HepG2 (cell line): Measurements from ENCODE around the gene HTRA2. TPM values are rescaled to one million over a fixed set of nuclear protein-coding genes. Genes with fewer than 3 reads are reported as not detected.

Source experiments
- AHR ChIP-seq: IDR thresholded peaks from 2 replicates; pipeline ENCODE4 v1.6.1; 2018; ENCODE audit warnings: missing genetic modification reagents, missing compliant biosample characterization
- DMTF1 ChIP-seq: sonication (generic); formaldehyde crosslinking; IDR thresholded peaks from 2 replicates; pipeline ENCODE4 v1.4.0; 2020; ENCODE audit warnings: mild to moderate bottlenecking, missing genetic modification reagents
- ESRRA ChIP-seq: sonication (generic); formaldehyde crosslinking; IDR thresholded peaks from 2 replicates; pipeline ENCODE4 v1.5.1; 2020; ENCODE audit warnings: mild to moderate bottlenecking, low read depth, missing genetic modification reagents
- HMGXB4 ChIP-seq, 2 experiments: sonication (generic) in 1 of 2; formaldehyde crosslinking in 1 of 2; IDR thresholded peaks; 2 replicates each; pipeline versions ENCODE4 v1.4.0 to v1.6.1; 2018 to 2020; ENCODE audit warnings: missing genetic modification reagents in 2 of 2, borderline replicate concordance in 1 of 2, low read depth in 1 of 2, mild to moderate bottlenecking in 1 of 2, missing biosample characterization in 1 of 2
- HOXA3 ChIP-seq: sonication (generic); formaldehyde crosslinking; IDR thresholded peaks from 2 replicates; pipeline ENCODE4 v1.5.0; 2020; ENCODE audit warnings: missing genetic modification reagents
- MAZ ChIP-seq, 2 experiments: sonication (generic) in 1 of 2; formaldehyde crosslinking in 1 of 2; IDR thresholded peaks; 2 replicates each; pipeline versions ENCODE4 v1.5.0 to v1.6.1; 2012 to 2020; ENCODE audit warnings: low read depth in 2 of 2, mild to moderate bottlenecking in 2 of 2, borderline replicate concordance in 1 of 2, improper control_type of control experiment in 1 of 2, low read length in 1 of 2, missing genetic modification reagents in 1 of 2, moderate library complexity in 1 of 2
- MYC ChIP-seq: sonication (generic); formaldehyde crosslinking; IDR thresholded peaks from 2 replicates; pipeline ENCODE4 v1.9.0; 2021; ENCODE audit warnings: missing genetic modification reagents, borderline replicate concordance
- NCOA2 ChIP-seq: sonication (generic); formaldehyde crosslinking; IDR thresholded peaks from 2 replicates; pipeline ENCODE4 v1.8.0; 2022; ENCODE audit warnings: inconsistent platforms
- ZHX2 ChIP-seq, 2 experiments: sonication (generic) in 1 of 2; formaldehyde crosslinking in 1 of 2; IDR thresholded peaks; 2 replicates each; pipeline versions ENCODE4 v1.6.1 to v1.9.0; 2014 to 2022; ENCODE audit warnings: antibody characterized with exemption in 1 of 2, borderline replicate concordance in 1 of 2, inconsistent platforms in 1 of 2, low read depth in 1 of 2, missing genetic modification reagents in 1 of 2
- ZNF280D ChIP-seq: sonication (generic); formaldehyde crosslinking; IDR thresholded peaks from 2 replicates; pipeline ENCODE4 v1.5.1; 2020; ENCODE audit warnings: mild to moderate bottlenecking, missing genetic modification reagents
- ZNF343 ChIP-seq: sonication (generic); formaldehyde crosslinking; IDR thresholded peaks from 2 replicates; pipeline ENCODE4 v1.4.0; 2020; ENCODE audit warnings: mild to moderate bottlenecking, missing genetic modification reagents
- ZNF740 ChIP-seq: sonication (generic); formaldehyde crosslinking; IDR thresholded peaks from 2 replicates; pipeline ENCODE4 v1.4.0; 2020; ENCODE audit warnings: missing genetic modification reagents
- polyA plus RNA-seq, 8 experiments: library from polyadenylated mRNA; depleted of rRNA in 3 of 8; stranded (reverse) in 7 of 8; unstranded in 1 of 8; fragments of >200 nt; fragmentation: Illumina TruSeq in 4 of 8; extraction: Trizol in 4 of 8; gene quantifications; 2 replicates each; pipeline versions ENCODE4 v1.2.1 to v1.2.3, GENCODE V29; 2011 to 2016; ENCODE audit warnings: low read depth in 4 of 8, missing spikeins in 1 of 8, mixed read lengths in 1 of 8; ENCODE audit not compliant: insufficient read depth in 1 of 8
- total RNA-seq, 5 experiments: library from RNA; depleted of rRNA; stranded (reverse); fragments of >200 nt; fragmentation: Illumina TruSeq; extraction: Trizol; gene quantifications; 2 replicates each; pipeline ENCODE4 v1.2.3, GENCODE V29; 2016; ENCODE audit warnings: low read depth in 1 of 5

The HTRA2 gene
- total and polyA plus RNA-seq, 2 of the 13 experiments (the other 11 are each of a cell fraction or from before 2014, with no cell fraction given), result 47.7 to 50.3 TPM

GRCh38 chr2:74499267-74499939, 30.3 kb upstream of the HTRA2 start, which contains the start of gene LBX2 (continued):
- 0 out of 2 replicates have a peak, but pooled peaks have one; percentile 47 for TF ChIP-seq ZNF280D (CRISPR knock-in tag)
- TF ChIP-seq ZNF740 (CRISPR knock-in tag), result no peak
- TF ChIP-seq ESRRA, result peak; percentile 58; the same call in 1 of the 2 replicates
- peak; percentile 70 for TF ChIP-seq MAZ (IDR thresholded peaks at IDR 0.05; ENCODE audit: borderline replicate concordance, low read depth, low read length)
- TF ChIP-seq MAZ (CRISPR knock-in tag; IDR thresholded peaks at IDR 0.05; ENCODE audit: low read depth), result peak; percentile 89
- peak; percentile 37; the same call in 1 of the 2 replicates for TF ChIP-seq HOXA3 (CRISPR knock-in tag)
- TF ChIP-seq MYC (CRISPR knock-in tag), result 0 out of 2 replicates have a peak, but pooled peaks have one; percentile 7
- no peak for TF ChIP-seq AHR (CRISPR knock-in tag)
- TF ChIP-seq ZNF343 (CRISPR knock-in tag), result 0 out of 2 replicates have a peak, but pooled peaks have one; percentile 27
- peak in 1 of 2 experiments; percentile 25; a peak in 1 of 4 replicates for TF ChIP-seq HMGXB4 (CRISPR knock-in tag; IDR thresholded peaks at IDR 0.05; ENCODE audit: borderline replicate concordance in 1 of 2, low read depth in 1 of 2)
- no peak for TF ChIP-seq ZHX2 (IDR thresholded peaks at IDR 0.05; ENCODE audit: low read depth)
- TF ChIP-seq ZHX2 (CRISPR knock-in tag; IDR thresholded peaks at IDR 0.05; ENCODE audit: borderline replicate concordance), result no peak
- no peak for TF ChIP-seq DMTF1 (CRISPR knock-in tag)
- no peak for TF ChIP-seq NCOA2 (CRISPR knock-in tag)
